Measurements from ENCODE around the gene CNNM4.
"Not testable (repeated sequence)": the region's sequence is repeated elsewhere in the genome, so short reads cannot be mapped to it uniquely, and the experiment has no call there.

The CNNM4 gene

DNA sequence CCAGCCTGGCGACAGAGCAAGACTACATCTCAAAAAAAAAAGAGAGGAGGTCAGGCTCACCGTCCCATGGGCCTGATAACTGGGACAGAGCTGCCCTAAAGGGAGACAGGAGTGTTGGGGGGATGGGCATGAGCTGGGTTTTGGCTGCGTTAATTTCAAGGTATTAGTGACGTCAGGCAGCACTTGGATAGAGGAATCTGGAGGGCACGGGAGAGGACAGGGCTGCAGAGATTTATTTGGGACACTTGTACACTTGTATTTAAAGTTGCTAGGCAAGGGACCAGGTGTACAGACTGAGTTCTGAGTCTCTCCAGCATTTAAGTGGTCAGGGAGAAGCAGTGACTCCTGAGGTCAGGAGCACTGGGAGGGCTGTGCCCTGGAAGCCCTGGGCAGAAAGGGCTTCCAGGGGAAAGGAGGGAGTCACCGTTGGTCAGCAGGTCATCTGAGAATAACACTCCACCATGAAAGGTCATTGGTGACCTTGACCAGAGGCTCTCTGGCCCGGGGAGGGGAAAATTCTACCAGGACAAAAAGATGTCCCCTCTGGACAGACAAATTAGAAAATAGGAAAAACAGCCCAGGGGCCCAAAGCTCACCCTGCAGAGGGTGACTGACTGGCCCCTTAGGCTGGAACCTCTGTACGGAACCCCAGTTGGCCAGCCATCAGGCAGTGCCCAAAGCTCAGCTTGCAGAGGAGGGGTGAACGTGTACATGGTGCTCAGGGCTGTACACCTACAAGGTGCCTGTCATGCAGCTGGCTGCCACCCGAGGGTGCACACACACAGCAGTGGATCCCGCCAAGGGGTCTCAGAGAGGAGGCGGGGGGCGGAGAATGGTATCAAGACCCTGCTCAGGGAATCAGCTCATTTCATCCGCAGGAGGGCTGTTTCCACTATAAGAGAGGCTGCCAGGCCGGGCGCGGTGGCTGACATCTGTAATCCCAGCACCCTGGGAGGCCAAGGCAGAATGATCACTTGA is 32.4 kb downstream of the CNNM4 start:
- no peak for DNase-seq (ENCODE audit: low spot score)

DNA sequence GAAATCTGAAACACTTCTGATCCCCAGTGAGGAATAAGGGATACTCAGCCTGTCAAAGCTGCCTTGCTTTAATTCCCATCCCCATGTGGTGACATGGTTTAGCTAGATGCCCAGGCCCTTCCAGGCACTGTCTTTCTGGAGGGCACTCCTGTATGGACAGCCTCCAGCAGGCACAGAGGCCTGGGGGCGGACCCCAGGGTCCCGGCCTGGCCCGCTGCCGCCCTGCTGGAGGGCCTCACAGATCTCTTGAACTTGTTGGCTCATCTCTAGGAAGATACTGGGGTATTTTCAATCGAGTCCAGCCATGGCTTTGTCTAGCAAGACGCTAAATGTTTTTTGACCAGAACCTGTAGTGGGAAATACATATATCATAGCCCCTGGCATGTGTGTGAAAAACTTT is 34.4 kb downstream of the CNNM4 start:
- DNase-seq (ENCODE audit: low spot score), result no peak

DNA sequence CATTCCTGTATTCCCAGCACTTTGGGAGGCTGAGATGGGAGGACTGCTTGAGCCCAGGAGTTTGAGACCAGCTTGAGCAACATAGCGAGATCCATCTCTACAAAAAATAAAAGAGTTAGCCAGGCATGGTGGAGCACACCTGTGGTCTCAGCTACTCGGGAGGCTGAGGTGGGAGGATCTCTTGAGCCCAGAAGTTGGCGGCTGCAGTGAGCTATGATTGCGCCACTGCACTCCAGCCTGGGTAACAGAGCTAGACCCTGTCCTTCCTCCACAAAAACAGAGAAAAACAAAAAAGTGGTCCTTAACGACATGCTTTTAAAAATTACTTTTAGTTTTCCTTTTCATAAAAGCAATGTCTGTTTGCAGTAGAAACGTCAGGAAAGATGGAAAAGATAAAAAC is 35.8 kb downstream of the CNNM4 start:
- not testable (repeated sequence) for DNase-seq (ENCODE audit: low spot score)

DNA sequence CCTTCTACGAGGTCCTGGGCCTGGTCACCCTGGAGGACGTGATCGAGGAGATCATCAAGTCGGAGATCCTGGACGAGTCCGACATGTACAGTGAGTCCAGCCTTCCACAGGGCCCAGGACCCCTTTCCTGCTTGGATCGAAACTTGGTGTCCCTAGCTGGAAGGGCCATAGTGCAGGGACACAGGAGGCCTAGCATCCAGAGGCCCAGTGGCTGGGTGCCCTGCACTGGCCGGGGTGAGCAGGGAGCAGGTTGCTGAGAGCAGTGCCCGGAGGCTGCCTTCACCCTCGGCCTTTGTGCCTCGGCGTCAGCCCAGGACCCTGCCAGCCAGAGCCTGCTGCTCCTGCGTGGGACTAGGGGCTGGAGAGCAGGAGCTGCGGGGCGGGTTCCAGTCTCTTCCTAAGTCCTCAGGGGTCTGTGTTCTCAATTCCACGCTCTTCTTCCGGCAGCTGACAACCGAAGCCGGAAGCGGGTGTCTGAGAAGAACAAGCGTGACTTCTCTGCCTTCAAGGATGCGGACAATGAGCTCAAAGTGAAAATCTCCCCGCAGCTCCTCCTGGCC is 36.4 kb downstream of the CNNM4 start:
- DNase-seq (ENCODE audit: low spot score), result no peak

DNA sequence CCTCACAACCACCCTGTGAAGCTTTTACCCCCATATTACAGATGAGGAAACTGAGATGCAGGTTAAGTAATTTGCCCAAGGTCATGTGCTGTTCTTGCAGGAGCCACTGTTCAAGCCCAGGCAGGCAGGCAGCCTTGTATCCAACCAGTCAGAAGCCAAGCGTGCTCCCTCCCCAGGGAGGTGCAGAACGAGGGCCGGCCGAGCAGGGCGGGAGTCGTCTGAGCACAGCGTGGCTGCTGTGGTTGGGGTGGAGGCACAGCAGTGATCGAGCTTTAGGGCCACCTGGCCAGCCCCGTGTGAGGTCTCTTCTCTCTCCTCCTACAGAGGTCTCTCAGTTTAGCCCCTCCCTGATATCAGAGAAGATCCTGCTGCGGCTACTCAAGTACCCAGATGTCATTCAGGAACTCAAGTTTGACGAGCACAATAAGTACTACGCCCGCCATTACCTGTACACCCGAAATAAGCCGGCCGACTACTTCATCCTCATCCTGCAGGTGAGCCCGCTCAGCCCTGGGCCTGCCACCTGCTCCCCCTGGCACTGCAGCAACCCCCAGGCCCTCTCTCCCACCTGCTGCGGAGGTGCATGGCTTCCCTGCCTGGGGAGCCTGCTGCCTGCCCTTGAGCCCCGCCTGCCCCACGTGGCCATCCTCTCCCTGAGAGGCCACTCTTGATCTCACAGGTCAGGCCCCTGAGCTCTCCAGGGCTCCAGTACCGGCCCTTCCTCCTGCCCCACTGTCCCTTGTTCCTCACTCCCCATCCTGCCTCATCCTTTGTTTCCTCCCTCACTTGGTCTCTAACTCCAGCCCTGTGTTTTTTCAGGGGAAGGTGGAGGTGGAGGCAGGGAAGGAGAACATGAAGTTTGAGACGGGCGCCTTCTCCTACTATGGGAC is 38.3 kb downstream of the CNNM4 start:
- no peak for DNase-seq (ENCODE audit: low spot score)

DNA sequence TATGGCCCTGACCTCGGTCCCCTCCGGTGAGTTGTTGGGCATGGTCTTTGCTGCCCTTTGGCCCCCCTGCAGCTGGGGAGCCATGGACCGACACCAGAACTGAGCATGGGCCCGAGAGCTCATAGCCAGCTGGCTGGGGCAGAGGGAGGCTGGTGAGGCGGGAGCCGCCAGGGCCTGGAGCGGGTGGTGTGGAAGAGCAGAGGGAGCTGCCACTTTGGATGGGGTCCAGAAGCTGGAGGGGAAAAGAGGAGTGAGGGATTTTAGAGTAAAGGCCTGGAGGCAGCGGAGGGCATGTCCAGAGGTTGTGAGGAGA is 38.9 kb downstream of the CNNM4 start:
- DNase-seq (ENCODE audit: low spot score), result no peak

DNA sequence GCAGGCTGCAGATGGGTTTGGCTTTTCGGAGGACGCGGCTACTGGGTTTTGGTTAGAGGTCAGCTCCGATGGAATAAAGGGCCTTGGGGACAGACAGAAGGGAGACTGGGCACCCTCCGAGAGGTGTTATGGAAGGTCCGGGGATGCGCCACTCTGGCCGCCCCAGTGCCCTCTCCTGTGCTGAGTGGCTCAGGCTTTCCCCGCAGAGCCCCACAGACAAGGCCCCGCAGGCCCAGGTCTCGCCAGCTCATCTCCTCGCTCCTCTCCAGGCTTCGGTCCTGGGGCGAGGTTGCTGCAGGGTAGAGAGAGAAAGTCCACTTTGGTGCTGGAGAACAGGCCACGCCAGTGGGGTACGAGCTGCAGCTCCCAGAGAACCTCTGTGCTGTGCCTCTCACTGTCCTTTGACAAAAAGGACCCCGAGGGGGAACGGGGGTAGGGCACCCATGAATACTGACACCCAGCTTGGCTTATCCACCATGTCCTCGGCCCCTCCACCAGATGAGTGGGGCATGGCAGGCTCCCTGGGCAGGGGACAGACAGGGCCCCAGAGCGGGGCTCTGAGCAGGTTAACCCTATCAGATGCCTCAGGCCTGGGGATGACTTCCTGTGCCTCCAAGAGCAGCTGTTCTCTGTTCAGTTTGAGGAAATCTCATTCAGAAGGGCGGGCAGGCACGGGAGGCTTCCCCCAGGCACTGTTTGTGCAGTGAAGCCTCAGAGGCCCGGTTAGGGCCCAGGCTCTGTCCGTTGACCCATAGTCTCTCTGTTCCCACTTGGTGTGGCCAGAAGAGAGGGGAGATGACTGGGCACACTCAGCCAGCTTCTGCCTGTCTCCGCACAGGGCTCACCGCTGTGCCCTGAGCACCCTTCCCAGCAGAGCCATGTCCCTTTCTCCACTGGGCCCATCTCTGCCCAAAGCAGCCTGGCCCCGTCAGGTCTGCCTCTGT is 39.6 kb downstream of the CNNM4 start:
- DNase-seq (ENCODE audit: low spot score), result no peak

DNA sequence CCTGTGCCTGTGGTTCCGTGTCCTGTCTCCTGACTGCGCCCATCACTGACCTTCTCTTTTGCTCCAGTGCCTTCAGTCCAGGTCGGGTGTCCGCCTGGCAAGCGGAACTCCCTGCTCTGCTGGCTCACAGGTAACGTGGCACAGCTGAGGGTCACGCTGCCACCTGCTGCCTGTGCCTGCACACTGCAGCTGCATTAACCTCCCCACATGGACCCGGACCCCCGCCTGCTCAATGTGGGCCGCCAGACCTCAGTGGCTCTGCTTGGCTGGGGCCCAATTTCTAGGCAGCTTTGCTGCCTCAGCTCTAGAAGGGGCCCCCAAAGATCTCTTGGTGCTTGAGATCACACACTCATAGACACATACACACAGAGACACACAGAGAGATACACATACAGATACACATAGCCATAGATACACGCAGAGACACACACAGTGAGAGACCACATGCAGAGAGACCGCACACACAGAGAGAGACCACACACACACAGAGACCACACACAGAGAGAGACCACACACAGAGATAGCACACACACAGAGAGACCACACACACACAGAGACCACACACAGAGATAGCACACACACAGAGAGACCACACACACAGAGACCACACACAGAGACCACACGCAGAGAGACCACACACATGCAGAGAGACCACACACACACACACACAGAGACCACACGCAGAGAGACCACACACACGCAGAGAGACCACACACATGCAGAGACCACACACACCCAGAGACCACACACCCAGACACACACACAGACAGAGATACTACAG is 40.5 kb downstream of the CNNM4 start:
- peak; percentile 92 for DNase-seq (ENCODE audit: low spot score)

DNA sequence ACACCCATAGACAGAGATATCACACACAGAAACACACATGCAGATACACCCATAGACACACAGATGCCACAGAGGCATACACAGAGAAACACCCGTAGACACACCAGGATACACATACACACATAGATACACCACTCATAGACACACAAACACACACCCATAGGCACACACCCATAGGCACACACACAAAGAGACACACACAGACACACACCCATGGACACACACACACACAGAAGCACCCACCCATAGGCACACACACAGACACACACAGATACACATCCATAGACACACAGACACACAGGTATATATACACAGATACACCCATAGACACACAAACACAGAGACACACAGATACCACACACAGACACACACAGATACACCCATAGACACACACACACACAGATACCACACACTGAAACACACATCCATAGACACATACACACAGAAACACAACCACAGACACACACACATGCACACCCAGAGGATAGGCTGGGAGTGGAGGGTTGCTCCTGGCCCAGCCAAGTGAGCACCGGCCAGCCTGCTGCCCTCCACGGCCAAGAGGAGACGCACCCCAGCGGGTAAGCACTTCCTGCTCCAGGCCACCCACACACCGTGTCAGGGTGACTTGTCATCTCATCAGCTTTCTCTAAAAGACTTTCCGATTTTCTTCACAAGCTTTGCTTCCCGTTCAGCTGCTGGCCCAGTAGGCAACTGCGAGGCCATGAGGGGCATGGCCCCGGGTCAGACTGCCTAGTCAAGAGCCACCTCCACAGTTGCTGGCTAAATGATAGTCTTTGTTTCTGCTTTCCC is 41.3 kb downstream of the CNNM4 start:
- DNase-seq (ENCODE audit: low spot score), result no peak

DNA sequence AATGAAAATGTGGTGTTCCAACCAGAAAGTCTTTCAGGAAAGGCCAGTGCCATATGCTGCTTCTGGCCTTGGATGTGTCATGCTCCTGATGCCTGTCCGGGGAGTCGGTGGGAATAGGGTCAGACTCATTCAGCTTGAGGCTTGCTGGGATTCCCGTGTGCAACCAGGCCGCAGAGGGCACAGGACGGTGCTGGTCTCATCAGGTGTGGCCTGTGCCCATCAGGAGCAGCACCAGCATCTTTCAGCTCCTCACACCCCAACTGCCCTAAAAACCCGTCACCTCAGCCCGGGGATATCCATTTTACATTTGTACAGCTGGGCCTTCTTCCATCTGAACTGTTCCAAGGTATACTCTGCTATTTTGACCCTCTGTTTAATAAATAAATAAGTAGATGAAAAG is 42.0 kb downstream of the CNNM4 start:
- DNase-seq (ENCODE audit: low spot score), result no peak

DNA sequence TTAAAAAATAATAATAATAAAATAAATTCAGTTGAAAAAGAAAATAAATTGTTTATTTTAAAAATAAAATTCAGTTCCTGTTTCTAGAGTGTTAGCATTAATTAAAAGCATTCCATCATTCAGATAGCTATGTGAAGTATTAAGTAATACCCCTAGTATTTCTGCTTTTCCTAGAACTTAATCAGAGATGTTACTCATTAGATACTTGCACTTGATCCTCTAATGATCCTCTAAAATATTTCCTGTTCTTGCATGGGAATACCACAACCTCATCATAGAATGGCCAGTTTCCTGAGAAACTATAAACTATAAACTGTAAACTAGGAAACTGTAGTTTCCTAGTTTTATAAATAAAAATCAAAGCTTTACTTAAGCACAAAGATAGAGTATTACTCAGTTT is 44.3 kb downstream of the CNNM4 start:
- no peak for DNase-seq (ENCODE audit: low spot score)

DNA sequence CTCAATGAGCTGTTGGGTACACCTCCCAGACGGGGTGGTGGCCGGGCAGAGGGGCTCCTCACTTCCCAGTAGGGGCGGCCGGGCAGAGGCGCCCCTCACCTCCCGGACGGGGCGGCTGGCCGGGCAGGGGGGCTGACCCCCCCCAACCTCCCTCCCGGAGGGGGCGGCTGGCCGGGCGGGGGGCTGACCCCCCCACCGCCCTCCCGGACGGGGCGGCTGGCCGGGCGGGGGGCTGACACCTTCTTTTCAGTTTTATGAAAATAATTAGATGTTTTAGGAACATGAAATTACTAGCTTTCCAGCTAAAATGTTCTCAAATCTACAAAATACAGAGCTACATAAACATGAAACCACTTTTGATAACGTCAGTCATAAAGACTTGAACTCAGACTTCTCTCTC is 45.2 kb downstream of the CNNM4 start:
- not testable (repeated sequence) for DNase-seq (ENCODE audit: low spot score)

DNA sequence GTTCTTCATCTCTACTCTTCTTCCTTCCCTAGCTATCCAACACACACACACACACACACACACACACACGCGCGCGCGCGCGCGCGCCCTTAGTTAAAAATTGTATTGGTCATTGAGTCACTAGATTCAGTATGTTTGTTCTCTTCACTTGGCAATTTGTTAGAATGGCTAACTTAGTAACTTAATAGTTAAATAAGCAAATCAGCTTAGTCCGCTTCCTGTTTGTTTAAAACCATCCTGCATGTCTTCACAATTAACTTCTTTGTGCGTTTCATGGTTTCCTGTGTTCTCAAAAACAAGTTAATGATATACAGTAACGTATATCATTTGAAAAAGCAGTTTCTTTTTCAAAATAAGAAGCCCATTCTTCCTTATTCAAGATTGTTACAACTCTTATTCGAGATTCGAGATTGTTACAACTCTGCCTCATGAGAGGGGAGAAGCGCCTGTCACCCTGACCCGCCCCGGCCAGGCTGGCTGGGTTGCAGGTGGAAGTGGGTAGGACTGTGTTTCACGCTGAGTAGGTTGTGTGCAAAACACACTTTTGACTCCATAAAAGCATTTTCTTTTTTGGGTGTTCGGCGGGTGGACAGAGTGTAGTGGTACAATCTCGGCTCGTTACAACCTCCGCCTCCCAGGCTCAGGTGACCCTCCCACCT is 45.9 kb downstream of the CNNM4 start:
- DNase-seq (ENCODE audit: low spot score), result no peak

DNA sequence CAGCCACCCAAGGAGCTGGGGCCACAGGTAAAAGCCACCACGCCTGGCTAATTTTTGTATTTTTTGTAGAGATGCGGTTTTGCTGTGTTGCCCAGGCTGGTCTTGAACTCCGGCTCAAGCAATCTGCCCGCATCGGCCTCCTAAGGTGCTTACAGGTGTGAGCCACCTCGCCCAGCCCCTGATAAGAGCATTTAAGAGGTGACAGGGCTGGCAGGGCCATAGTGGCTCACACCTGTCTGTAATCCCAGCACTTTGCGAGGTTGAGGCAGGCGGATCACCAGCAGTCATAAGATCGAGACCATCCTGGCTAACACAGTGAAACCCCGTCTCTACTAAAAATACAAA is 46.4 kb downstream of the CNNM4 start:
- no peak for DNase-seq (ENCODE audit: low spot score)

DNA sequence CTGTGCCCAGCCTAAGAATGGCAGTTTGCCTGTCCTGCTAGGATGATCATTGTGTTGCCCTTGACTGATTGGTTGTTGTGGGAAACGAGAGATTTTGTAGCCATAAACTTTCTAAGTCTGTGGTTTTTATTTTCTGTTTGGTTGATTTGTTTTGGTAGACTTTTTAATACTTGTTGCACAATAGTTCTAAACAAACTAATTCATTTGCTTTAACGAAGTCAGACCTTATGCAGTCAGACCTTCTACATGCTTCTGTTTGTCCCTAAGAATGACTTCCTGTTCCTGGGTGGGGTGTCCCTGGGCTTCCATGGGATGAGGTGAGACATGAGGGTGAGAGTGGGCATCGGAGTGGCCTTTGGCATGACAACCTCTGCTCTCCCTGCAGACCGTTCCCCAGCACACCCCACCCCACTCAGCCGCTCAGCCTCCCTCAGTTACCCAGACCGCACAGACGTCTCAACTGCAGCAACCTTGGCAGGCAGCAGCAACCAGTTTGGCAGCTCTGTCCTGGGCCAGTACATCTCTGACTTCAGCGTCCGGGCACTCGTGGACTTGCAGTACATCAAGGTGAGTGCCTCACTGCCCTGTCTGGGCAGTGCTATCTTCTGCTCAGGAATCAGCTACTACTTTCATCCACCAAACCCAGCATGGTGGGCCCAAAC is 47.6 kb downstream of the CNNM4 start:
- DNase-seq (ENCODE audit: low spot score), result no peak

DNA sequence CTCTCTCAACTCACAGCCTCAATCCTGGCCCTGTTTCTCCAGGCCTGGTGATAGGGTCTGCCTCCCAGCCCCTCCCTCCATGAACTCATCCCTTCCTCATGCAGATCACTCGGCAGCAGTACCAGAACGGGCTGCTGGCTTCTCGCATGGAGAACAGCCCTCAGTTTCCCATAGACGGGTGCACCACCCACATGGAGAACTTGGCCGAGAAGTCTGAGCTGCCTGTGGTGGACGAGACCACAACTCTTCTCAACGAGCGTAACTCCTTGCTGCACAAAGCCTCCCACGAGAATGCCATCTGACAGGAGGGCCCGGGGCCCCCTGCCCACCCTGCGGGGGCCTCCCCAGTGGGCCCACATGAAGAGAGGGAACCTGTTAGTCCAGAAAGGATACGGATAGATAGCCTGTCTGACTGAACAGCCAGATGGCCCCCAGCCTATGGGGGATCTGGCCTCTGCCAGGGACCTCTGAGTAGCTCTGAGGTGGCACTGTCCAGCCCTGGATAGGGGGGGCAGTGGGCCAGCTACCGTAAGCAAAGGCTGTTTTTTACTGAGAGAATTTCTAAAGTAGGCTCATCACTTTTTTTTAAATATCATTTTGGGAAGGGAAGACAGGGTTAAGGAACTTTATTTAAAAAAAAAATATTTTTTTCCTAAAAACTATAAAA is 48.6 kb downstream of the CNNM4 start:
- DNase-seq (ENCODE audit: low spot score), result no peak

DNA sequence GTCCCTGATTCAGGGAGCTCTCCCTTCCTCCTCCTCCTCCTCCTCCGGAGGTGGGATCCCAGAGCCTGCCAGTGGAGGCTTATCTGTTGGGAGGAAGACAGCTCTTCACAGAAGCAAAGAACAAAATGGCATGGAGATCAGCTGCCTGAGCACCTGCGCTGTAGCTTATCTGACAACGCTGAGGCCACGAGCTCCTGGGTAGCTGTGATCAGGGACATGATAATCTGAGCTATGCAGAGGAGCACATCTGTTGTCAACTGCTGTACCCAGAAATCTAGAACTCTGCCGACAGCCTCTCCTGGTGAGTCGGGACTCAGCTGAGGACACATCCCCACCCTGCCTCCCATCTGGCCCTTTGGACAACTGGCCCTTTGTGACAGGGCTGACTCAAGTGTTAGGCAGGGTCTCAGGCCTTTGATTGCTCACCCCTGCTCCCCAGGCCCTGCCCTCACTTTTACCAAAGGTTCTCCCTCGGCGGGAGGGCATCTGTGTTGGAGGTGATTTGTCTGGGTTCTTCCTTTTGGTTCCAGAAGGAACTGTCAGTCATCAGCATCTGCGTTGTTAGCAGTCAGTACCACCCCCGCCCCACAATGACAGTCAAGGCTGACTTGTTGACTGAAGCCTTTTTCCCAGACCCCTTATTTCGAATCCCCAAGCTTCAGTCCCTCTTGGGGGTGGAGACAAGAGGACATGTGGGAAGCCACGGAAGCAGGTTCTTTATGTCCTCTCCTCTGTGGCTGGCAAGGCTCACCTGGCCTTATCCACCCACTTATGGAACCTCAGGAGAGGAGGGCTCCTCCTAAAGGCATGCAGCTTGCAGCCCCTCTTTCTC is 49.5 kb downstream of the CNNM4 start:
- no peak for DNase-seq (ENCODE audit: low spot score)

DNA sequence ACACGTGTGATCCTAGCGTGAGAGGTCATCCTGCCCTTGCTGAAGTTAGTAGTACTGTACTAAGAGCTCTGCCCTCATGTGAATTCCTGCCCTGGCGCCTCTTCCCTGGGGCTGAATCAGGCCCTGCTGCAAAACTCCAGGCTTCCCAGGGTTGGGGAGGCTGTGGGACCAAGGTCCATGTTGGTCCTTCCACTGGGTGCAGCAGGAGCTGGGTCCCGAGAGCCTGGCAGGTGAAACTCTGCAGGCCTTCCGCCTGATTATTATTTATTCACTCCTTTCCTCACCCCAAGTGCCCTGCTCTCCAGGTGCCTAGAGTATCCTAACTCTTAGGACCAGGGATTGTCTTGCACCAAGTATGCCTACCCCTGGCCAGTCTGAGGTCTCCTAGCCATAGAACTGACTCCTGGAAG is 50.1 kb downstream of the CNNM4 start:
- no peak for DNase-seq (ENCODE audit: low spot score)

All from HuH-7 (cell line).